Activated CD4-positive, alpha-beta T cell treated with anti-CD3 and anti-CD28 coated beads, Interleukin-2, Interleukin-6, amounts not matched to agents 100 ng/mL and 50 ng/mL, durations not matched to agents 16 hours and 8 hours (primary cell): ENCODE data around the gene L3MBTL4.

Experiments used
- DNase-seq: peaks from one replicate; pipeline ENCODE4 v3.0.0-alpha.2; 2020

The L3MBTL4 gene

GRCh38 chr18:6021306-6022073 lies 393.2 kb downstream of the L3MBTL4 start:
- no peak for DNase-seq

DNA sequence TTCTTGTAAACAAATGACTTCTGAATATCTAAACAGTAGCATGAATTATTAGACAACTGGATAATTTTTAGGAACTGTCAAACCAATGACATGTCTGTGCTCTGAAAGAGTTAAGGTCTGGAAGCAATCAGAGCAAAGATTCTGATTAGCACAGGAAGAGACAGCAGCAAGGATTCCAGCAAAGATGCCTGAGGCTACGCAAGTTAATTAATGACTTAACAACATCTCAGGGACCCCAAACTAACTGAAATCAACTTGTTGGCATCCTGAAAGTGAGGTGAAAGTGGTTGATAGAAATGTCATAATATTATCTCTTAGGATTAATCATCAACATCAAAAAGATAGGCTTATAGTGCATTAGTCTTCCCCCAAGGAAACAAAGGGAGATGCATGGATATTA lies 396.0 kb downstream of the L3MBTL4 start:
- no peak for DNase-seq

- DNase-seq = no peak
Observed at GRCh38 chr18:6017171-6017570, 397.5 kb downstream of the L3MBTL4 start.

GRCh38 chr18:6015364-6015763 lies 399.3 kb downstream of the L3MBTL4 start:
- DNase-seq = no peak

GRCh38 chr18:6013171-6013810 lies 401.4 kb downstream of the L3MBTL4 start:
- DNase-seq = no peak

DNA sequence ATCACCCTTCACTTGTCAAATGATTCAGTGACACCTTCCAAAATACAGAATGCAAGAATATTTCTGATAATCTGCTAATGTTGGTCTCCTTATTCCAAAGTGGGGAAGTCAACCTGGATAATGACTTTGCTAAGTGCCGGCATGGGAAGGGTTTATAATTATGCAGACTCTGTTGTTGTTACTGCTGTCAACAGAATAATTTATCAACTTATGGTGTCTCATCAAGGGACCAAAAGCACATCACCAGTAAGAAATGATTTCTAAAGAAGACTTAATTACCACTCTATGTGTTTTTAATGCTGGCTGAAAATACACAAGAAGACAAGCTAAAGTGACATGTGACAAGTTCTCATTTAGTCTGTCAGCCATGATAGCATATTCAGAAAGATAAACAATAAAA lies 403.8 kb downstream of the L3MBTL4 start:
- DNase-seq = no peak

DNA sequence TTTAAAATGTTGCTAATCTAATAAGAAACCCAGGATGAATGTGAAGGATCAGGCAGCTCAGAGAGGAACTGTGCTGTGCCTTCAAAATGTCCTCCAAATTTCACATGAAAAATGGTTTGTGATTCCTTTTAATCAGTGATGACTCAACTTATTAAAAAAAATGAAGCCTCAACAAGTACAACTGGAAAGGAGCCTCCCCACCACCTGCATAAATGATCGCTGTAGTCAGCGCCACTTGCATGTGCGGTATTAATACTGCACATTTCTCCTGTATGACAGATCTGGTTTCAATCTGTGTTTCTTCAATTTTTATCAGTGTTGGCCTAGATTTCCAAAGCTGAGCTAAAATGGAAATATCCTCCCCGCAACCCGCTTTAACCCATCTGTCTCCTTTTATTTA lies 404.4 kb downstream of the L3MBTL4 start:
- DNase-seq = no peak

- no peak for DNase-seq
Observed at GRCh38 chr18:6009756-6010155, 405.0 kb downstream of the L3MBTL4 start.

DNA sequence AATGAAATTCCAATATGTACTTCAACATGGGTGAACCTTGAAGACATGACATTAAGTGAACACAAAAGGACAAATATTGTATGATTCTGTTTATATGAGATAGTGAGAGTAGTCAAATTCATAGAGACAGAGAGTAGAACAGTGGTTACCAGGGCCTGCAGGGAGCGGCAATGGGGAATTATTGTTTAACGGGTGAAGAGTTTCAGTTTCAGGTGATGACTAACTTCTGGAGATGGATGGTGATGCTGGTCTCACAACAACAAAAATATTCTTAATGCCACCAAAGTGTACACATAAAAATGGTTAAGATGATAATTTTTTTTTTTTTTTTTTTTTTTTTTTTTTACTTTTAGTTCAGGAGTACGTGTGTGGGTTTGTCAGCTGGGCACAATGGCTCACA lies 410.0 kb downstream of the L3MBTL4 start:
- DNase-seq = peak; percentile 83

DNA sequence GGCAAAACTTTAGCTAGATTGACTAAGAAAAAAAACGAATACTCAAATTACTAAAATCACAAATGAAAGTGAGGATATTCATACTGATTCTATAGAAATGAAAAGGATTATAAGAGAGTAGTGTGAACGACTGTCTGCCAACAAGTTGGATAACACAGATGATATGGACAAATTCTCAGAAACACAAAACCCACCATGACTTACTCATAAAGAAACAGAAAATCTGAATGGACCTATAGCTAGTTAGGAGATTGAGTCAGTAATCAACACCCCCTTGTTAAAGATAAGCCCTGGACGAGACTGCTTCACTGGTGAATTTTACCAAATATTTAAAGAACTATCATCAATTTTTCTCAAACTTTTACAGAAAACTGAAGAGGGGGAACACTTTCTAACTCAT lies 410.6 kb downstream of the L3MBTL4 start:
- peak; percentile 72 for DNase-seq

- DNase-seq = no peak
Observed at GRCh38 chr18:6001867-6002266, 412.8 kb downstream of the L3MBTL4 start.

DNA sequence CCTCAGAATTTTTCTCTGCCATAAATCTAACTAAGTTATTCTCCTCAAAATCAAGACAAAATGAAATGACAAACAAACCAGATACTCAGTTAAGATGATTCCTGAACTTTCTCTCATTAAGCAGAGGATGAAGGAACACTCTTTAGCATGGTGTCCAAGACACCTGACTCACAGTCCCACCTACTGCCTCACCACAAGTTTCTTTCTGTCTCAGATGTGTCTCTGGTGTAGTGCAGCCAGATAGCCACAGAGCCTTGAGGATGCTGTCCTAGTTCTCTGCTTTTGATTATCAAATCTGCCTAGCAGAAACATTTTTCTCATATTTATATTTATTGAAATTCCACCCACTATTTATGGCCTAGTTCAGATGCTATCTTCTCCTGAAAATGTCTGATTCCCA lies 415.8 kb downstream of the L3MBTL4 start:
- DNase-seq = peak; percentile 20

- no peak for DNase-seq
Observed at GRCh38 chr18:5998166-5998881, 416.4 kb downstream of the L3MBTL4 start.

GRCh38 chr18:5997361-5997760 lies 417.4 kb downstream of the L3MBTL4 start:
- no peak for DNase-seq

DNA sequence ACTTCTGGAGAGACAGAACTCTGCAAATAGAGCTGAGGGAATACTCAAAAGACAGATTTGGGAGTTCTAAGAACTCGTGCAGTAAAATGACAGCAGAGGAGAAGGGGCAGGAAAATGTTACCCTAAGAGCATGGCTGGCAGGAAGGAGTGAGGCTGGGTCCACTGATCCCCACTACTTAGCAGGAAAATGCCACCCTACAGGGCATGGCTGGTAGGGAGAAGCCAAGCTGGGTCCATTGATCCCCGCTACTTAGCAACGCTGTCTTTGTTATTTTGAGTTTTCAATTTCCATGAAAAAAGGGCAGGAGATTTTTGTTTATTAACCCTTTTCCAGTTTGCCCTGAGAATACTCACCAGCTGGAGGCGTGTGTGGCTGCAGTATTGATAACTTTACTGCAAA lies 419.1 kb downstream of the L3MBTL4 start:
- no peak for DNase-seq

- no peak for DNase-seq
Observed at GRCh38 chr18:5993938-5994337, 420.8 kb downstream of the L3MBTL4 start.

- no peak for DNase-seq
Observed at GRCh38 chr18:5992381-5992780, 422.3 kb downstream of the L3MBTL4 start.

DNA sequence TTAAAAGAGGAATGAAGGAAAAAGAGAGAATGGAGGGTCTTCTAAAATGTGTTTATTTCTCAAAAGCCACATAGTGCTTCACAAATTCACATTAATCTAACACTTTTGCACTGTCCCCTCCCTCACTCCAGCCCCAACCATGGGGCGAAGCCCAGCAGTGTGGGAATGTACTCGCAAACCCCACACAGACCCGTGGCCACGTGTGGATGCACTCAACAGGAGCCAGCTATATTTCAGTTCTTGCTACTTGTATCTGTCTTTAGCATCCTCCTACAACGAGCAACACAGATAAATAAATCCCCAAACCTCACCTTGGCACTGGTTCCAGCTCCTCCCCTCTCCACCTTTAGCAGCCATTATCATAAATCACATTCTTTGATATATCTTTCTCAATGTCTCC lies 427.5 kb downstream of the L3MBTL4 start:
- no peak for DNase-seq

DNA sequence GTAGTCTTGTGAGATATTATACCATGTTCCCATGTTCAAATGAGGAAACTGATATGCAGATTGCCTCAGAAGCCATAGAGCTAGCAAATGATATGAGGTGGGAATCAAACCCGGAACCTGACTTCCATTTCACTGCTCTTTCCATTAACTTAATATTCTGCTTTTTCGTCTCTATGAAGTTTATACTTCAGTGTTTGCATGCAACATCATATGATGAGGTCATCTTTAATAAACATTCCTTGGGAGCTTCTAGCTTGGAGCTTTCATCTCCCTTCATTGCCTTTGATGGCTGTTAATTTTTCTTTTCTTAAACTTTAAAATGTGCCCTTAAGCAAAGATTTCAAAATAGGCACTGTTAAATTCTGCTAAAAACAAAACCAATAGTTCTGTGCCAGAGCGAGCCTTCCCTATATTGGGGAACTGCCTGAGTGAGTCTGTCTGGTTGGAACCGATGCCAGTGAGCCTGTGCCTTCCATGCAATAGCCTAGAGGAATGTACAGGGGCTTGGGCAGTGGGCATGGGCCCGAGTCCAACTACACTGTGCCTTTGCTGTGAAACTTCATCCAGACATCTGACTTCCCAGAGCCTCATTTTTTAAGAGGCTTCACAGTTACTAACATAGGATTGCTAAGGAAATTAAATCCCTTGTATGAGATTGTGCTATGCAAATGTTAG lies 428.3 kb downstream of the L3MBTL4 start:
- no peak for DNase-seq

DNA sequence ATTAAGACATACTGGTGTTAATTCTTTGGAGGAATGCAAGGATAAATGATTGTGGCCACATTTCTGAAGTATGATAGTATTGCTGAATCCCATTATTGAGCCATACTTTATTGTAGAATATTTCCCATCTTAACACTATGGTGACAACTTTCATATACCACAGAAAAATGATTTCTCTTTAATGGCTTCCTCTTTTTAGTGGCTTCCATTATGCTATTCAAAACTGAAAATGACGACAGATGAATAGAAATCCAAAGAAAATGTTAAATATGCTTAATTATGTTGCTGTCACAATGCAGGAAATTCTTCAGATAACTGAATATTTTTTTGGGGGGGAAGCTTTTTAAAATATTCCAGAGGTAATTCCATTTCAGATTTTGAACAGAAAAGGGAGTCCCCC lies 430.5 kb downstream of the L3MBTL4 start:
- DNase-seq = no peak

DNA sequence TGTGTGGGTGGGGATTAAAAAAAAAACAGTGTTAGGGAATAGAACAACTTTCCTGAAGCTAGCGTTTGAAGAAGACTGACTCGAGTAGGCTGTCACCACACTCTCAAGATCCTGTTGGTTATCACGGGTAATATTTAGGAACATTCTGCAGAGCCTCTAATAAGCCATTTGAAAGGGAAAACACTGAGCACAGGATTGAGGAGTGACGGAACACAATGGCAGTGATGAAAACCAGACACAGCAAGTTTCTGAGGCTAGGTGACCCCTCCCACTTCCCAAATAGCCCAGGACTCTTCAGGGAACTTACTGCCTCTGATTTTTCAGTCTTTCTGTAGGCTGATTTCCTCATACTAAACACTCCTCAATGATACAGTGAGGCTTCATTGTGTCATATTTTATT lies 431.2 kb downstream of the L3MBTL4 start:
- no peak for DNase-seq

DNA sequence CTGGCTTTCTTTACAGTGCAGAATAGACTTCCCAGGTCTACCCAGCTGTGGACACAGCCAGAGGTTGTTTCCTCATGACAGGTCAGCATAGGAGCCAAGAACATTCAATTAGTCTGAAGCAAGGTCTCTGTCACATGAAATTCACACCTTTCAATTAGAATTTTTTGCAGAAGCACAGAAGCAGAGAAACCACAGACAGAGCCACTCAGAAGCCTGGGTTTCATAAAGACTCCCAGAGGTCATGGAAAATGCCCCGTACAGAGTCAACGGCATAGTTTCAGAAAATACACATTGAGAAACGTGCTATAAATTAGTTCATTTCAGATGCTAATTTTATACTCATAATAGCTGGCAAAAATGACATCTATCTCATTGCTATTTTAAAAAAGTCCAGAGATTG lies 432.4 kb downstream of the L3MBTL4 start:
- DNase-seq = no peak

DNA sequence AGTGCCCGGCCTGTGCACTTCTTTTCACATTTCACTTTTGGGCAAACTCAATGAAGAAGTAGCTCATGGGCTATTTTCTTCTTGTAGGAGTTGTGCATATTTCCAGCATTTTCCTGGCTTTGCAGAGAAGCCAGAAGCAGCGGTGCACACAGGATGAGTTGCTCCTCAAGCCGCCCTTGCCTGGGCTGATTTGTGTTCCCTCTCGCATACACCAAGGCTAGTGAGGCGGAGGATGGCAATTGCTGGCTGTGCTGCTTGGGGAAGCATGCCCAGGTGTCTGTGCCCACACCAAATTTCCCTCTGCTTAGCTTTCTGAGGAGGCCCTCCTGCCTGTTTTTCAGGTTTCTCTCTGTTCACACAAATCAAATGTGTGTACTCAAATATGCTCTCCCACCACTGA lies 434.0 kb downstream of the L3MBTL4 start:
- DNase-seq = no peak
